HG03520 (cell line): ENCODE measurements around the gene TBX4.

Experiments
- ATAC-seq: cut with Tn5 transposase; IDR thresholded peaks from one replicate; pipeline ENCODE4 v1.9.1; 2021; ENCODE audit warnings: mild to moderate bottlenecking, moderate library complexity; ENCODE audit not compliant: unreplicated experiment

TBX4 gene

GRCh38 chr17:61412860-61413660, 39.2 kb upstream of the TBX4 start:
- ATAC-seq = no peak

GRCh38 chr17:61413661-61414126, 38.5 kb upstream of the TBX4 start:
- ATAC-seq = no peak

DNA sequence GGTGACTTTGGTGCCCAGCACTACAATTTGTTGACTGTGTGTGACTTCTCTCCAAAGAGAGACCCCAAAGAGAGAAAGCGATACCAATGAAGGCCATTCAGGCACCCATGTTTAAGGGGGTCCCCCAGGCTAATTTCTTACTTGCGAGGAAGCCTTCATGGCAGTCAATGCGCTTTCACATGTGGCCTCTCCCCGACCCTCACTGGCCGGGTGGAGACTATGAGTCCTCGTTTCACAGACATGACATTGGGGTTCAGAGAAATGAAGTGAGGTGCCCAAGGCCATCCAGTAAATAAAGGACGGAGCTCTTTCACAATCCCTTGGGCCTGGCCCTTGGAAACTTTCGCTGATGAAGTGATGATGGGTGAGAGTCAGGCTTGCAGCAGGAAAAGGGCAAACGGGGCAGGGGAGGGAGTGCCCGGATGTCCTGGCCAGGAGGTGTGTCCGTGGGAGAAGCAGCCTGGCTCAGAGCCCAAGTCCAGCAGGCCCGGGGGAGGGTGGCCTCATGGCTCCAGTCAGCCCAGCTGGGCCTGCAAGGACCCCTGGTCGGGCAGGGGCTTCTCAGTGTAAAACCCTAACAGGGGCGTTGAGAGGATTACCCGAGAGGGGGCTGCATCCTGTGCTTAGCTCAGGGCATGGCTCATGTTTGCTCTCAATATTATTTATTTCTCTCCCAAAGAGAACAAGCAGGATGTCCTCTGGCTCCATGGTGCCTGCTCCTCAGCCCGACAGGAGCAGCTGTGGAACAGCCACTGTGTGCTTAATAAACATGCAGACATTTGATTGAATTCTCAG, 37.9 kb upstream of the TBX4 start:
- no peak for ATAC-seq

- no peak for ATAC-seq
These were observed 37.3 kb upstream of the TBX4 start for GRCh38 chr17:61414936-61415251.

DNA sequence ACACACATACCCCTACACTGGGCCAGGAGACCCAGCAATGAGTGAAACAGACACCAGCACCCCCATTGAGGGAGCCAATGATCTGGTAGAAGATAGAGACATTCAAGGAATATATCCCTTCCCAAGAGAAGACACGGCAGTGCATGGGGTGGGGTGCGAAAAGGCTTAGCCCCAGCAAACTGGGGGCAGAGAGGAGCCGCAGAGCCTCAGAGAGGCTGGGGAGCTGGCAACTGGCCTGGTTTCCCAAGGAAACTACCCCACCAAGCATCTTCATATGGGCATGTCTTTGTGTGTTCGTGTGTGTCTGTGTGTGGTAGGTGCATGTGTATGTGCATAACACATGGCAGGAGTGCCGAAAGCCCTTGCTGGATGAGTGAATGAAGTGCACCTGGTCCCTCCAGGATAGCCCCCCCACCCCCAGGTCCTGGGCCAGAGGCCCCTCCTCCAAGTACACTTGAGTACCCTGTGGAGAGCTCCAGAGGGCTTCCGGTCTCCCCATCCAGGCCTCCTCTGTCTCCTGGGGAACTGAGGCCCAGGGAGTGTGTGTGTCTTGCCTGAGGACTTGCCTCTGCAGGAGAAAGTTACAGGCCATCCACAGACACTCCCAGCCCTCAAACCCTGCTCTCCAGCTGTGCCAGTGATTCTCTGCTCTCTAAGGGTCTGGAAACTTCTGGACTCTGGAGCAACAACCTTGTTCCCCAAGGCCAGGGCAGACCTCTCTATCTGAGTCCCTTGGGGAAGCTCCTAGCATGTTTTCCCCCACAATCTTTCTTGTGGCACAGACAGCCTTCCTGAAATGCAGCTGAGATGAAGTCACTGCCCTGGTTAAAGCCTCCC, 36.6 kb upstream of the TBX4 start:
- no peak for ATAC-seq

DNA sequence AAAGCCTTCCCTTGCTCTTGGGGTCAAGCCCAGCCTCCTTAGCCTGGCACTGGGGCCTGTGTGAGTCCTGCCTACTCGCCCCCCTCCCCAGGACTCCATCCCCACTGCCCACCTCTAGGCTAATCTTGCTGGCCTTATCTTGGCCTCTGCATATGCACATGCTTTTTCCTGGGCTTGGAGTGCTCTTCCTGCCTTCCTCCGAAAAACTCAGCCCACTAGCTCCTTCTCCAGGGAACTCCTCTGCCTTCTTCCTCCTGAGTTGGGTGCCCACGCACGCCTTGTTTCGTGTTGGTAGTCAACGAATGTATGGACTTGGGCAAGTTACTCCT, 36.0 kb upstream of the TBX4 start:
- ATAC-seq = no peak

DNA sequence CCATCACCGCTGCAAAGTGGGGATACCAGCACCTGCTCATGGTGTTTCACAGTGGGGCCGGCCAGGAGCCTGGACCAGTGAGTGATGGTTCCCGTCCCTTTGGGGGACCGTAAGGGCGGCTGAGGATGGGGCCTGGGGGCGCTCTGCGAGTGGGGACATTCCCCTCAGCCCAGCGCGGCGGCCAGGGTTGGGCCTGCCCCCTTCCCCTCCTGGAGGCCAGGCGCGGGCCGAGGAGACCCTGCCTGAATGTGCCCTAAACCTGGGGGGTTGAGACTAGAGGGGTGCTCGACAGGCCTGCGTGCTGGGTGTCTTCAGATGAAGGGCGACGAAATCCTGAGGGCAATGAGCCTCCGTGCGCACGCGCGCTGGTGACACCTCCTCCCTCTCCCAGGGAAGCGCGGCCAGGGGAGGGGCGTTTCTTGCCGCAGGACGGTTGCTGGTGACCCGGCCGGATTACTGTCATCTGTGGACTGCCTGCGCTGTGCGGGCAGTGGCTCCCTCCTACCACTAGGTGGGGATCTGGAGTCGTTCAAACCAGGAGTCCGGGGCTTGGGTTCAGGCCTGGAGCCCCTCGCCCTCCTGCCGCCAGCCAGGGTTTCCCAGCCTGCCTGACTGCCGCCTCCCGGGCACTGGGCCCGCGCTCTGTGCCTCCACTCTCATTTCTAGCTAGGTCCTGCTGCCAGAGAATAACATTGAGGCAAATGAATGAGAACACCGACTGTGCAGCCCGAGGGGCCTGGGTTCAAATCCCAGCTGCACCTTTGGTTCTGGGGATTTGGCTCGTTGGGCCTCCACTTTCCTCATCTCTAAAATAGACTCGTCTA, 35.5 kb upstream of the TBX4 start:
- peak; percentile 42 for ATAC-seq

DNA sequence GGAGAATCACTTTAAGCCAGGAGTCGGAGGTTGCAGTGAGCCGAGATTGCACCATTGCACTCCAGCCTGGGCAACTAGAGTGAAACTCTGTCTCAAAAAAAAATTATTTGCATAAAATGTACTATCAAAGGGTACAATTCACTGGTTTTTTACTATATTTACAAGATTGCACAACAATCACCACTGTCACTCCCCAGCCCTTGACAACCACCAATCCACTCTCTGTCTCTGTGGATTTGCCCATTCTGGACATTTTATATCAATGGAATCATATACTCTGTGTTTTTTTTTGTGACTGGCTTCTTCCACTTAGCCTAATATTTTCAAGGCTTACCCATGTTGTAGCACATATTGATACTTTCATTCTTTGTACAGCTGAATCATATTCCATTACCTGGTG, 33.8 kb upstream of the TBX4 start:
- ATAC-seq = no peak

GRCh38 chr17:61419496-61420046, 32.7 kb upstream of the TBX4 start:
- no peak for ATAC-seq

DNA sequence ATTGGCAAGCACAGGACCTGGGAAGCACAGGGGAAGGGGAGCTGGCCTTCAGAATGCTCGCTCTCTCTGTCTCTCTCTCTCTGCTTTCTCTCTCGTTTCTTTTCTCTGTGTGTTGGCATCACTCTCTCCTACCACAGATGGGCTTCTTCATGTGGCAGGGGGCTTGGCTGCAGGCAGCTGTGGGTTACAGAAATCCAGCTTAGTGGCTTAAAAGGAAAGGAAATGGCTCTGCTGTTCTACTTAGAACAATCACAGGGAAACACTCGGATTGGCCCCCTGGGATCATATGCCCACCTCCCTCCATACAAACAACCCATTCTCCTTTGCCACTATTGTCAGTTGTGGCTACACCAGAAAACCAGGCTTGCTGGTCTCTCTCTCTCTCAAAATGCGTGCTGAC, 32.2 kb upstream of the TBX4 start:
- no peak for ATAC-seq

DNA sequence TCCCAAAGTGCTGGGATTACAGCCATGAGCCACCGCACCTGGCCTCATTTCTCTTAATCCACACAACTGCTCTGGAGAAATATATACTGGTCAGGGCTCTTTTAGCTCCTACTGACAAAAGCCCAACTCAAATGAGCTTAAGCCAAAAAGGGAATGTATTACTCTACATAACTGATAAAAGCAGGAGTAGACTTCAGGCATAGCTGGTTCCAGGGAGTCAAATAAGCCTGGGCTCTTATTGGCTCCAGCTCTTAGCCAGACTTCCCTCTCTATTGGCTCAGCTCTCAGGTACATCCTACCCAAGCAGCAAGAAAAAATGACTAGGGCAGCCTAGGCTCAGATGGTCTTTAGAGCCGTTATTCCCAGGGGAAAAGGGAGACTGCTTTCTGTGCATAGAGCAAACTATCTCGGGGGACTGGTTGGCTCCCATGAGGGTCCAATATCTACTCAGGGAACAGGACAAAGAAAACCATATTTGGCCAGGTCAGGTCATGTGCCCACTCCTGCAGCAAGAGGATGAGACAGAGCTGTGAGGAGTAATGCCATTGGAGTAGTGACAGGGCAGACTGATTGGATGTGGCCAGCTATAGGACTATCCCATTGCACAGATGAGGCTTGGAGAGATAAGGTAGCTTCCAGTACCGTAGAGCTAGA, 31.4 kb upstream of the TBX4 start:
- ATAC-seq = no peak

- no peak for ATAC-seq
These were observed 30.8 kb upstream of the TBX4 start for GRCh38 chr17:61421460-61421859.

- ATAC-seq = no peak
These were observed 30.0 kb upstream of the TBX4 start for GRCh38 chr17:61422116-61422799.

DNA sequence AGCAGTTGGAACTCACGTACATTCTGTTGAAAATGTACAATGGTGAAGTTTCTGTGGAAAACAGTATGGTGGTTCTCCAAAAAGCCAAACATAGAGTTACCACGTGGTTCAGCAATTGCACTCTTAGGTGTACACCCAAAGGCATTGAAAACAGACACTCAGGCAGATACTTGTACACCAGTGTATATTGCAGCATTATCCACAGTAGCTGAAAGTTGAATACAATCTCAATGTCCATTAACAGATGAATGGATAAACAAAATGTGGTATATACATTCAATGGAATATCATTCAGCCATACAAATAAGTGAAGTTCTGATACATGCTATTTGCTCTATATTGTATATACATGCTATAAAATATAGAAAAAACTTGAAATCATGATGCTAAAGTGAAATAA, 29.4 kb upstream of the TBX4 start:
- ATAC-seq = no peak

DNA sequence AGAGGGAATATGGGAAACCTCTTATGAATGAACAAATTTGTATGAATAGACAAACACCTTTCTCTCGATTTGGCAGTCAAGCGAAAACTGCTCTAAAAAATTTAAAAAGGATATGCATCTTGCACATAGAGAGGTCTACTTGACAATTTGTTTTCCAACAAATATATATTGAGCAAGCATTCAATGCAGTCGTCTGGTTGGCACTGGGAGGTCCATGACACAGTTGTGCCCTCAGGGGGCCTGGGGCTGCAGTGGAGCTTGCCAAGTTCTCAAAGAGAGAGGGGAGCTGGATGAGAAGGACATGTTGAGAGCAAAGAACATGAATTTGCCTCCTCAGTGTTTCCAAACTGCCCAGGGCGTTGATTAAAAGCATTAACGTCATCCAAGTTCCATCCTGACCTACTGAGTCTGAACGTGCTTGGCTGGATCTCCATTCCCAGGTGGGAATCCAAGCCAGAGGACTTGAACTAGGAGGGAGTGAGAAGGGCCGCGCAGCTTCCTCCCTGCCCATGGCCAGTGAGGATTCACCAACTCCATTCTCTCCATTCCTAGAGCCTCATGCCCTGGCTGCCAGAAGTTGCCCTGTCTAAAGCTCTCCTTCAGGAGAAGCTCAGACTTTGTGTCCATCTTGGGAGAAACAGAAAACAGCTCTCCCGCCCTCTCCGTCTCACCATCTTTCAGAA, 28.1 kb upstream of the TBX4 start:
- no peak for ATAC-seq

DNA sequence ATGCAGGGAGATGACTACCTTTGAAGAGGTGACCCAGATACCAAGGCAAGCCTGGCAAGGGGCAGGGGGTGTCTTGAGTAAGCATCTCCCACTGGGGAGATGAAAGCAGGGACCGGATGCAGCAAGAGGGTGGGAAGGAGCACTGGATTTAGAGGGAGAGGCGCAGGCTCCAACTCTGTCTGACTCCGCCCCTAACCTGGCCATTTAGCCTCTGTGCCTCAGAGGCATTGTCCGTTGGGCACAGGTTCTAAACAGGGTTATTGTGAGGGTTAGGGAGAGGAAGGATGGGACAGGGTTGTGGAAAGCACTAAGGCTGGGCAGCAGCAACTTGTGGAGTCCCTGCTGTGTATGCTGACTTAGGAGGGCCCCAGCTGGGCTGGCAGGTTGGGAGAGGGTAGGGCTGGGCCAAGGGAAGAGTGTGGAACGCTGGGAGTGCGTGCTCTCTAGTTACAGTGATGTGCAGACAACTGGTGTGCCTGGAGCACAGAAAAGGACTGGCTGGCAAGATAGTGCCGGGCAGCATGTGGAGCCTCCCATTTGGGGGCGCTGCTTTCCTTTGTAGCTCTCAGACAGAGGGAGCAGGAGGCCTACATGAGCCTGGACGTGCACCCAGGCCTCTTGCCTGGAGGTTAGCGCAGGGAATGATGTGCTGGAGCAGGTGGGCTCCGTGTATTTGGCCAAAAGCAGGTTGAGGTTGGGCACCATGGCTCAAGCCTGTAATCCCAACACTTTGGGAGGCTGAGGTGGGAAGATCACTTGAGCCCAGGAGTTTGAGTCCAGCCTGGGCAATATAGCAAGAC, 26.3 kb upstream of the TBX4 start:
- no peak for ATAC-seq

- ATAC-seq = no peak
These were observed 25.5 kb upstream of the TBX4 start for GRCh38 chr17:61426482-61427304.
